Testis (tissue), 3 donors: ENCODE measurements around the gene ASTN1. TPM values are rescaled to one million over a fixed set of nuclear protein-coding genes. Genes with fewer than 3 reads are reported as not detected.

Experiments
- DNase-seq: peaks from one replicate; pipeline ENCODE4 v3.0.0-alpha.2; 2019
- H3K27ac ChIP-seq, 2 donors: fragments of 200-600 bp; sonication (generic); one replicate each; pipeline ENCODE4 v1.5.1; 2019
- H3K27me3 ChIP-seq: fragments of 200-600 bp; sonication (generic); one replicate; pipeline ENCODE4 v1.5.1; 2019
- H3K36me3 ChIP-seq: fragments of 200-600 bp; sonication (generic); one replicate; pipeline ENCODE4 v1.5.1; 2017; ENCODE audit warnings: low read depth; ENCODE audit errors: missing control alignments
- H3K4me1 ChIP-seq: fragments of 200-600 bp; sonication (generic); one replicate; pipeline ENCODE4 v1.5.1; 2019
- H3K4me3 ChIP-seq, 2 donors: fragments of 200-600 bp; sonication (generic); one replicate each; pipeline ENCODE4 v1.5.1; 2017 to 2019
- H3K9me3 ChIP-seq: fragments of 200-600 bp; sonication (generic); one replicate; pipeline ENCODE4 v1.5.1; 2017
- POLR2A ChIP-seq: fragments of 450-650 bp; IDR thresholded peaks from one replicate; pipeline ENCODE4 v1.6.1; 2017; ENCODE audit warnings: antibody characterized with exemption, mild to moderate bottlenecking, moderate library complexity
- WGBS, 2 donors: methylation state at CpG; one replicate each; pipeline ENCODE4 v1.1.5; 2018; 5-methylcytosine and 5-hydroxymethylcytosine counted together
- intact Hi-C: fragments of 100-400 bp; cut with DNase I; formaldehyde crosslinking; loops from one replicate; pipeline ENCODE4 v1.15.1; 2023; ENCODE audit warnings: low total_unique reads
- polyA plus RNA-seq: library from polyadenylated mRNA; stranded (reverse); fragments of 350-450 nt; fragmentation: Illumina TruSeq; extraction: RNeasy Lipid Tissue Mini Kit (QIAGEN cat#74804); gene quantifications from one replicate; pipeline ENCODE4 v1.2.3, GENCODE V29; 2014; ENCODE audit warnings: low read depth, low replicate concordance; ENCODE audit not compliant: insufficient read depth
- total RNA-seq, 2 donors: library from RNA; depleted of rRNA; stranded (reverse); fragments of >200 nt; gene quantifications; one replicate each; pipeline ENCODE4 v1.2.3, GENCODE V29; 2016
- TF ChIP-seq, protein P1 (sequence below), 3 experiments: fragments of 450-650 bp in 2 of 3; fragments of 200-600 bp in 1 of 3; sonication (generic) in 1 of 3; IDR thresholded peaks; one replicate each; pipeline ENCODE4 v1.5.1; 2016 to 2019; ENCODE audit warnings: antibody characterized with exemption in 3 of 3, mild to moderate bottlenecking in 2 of 3, moderate library complexity in 1 of 3

ASTN1 gene
- total and polyA plus RNA-seq, 3 donors from 2014 or later, result 1.2 to 2.7 (median 2.1) TPM

DNA sequence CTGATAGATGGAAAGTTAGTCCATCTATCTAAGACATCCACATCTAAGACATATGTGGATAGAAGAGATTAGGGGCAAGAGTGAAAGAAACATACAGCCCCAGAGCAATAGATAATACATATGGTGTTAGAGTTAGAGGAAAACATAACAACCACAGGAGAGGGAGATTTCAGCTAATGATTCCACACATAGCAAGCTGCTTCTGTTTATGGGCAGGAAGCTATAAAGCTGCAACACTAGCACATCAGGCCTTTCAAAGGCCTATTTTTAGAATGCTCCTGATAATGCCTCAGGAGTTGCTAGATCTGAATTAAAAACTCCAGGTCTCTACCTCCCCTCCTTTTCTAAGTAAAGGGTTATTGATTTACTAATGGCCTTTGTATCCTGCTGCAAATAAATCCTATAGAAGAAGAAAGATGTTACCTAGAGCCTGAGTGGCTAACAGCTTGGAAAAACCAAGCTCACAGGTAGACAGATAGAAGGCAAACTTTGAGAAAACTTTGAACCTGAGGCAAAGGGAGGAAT is 42.4 kb upstream of the ASTN1 start:
- TF ChIP-seq POLR2A, result no peak
- TF ChIP-seq, protein P1, sequence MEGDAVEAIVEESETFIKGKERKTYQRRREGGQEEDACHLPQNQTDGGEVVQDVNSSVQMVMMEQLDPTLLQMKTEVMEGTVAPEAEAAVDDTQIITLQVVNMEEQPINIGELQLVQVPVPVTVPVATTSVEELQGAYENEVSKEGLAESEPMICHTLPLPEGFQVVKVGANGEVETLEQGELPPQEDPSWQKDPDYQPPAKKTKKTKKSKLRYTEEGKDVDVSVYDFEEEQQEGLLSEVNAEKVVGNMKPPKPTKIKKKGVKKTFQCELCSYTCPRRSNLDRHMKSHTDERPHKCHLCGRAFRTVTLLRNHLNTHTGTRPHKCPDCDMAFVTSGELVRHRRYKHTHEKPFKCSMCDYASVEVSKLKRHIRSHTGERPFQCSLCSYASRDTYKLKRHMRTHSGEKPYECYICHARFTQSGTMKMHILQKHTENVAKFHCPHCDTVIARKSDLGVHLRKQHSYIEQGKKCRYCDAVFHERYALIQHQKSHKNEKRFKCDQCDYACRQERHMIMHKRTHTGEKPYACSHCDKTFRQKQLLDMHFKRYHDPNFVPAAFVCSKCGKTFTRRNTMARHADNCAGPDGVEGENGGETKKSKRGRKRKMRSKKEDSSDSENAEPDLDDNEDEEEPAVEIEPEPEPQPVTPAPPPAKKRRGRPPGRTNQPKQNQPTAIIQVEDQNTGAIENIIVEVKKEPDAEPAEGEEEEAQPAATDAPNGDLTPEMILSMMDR (IDR thresholded peaks at IDR 0.05), result no peak
- no peak for DNase-seq
- H3K36me3 ChIP-seq, result no peaks in the 10 kb centered on the region
- H3K9me3 ChIP-seq, result no peaks in the 10 kb centered on the region
- H3K27me3 ChIP-seq, result no peaks in the 10 kb centered on the region
- H3K4me3 ChIP-seq, result no peak overlapping the region
- no peak overlapping the region for H3K27ac ChIP-seq
- H3K4me1 ChIP-seq, result peaks cover 13% of the 10 kb centered on the region
- intact Hi-C loops, result no loop called here

- intact Hi-C loops, result no loop called here
- H3K27ac ChIP-seq, result no peak overlapping the region
- TF ChIP-seq, protein P1 (IDR thresholded peaks at IDR 0.05), result no peak
- TF ChIP-seq POLR2A, result no peak
- H3K9me3 ChIP-seq, result no peaks in the 10 kb centered on the region
- no peak overlapping the region for H3K4me3 ChIP-seq
- H3K27me3 ChIP-seq, result no peaks in the 10 kb centered on the region
- 77 to 91% methylated on average over 4 of the region's 4 CpGs for WGBS, 2 donors
- no peak for DNase-seq
- no peaks in the 10 kb centered on the region for H3K4me1 ChIP-seq
- H3K36me3 ChIP-seq, result no peaks in the 10 kb centered on the region
These were observed 35.8 kb upstream of the ASTN1 start for GRCh38 chr1:177200290-177200689.

GRCh38 chr1:177198243-177198642 is 33.7 kb upstream of the ASTN1 start:
- WGBS, 2 donors, result 90 to 93% methylated on average over 2 of the region's 2 CpGs
- intact Hi-C loops, result no loop called here

DNA sequence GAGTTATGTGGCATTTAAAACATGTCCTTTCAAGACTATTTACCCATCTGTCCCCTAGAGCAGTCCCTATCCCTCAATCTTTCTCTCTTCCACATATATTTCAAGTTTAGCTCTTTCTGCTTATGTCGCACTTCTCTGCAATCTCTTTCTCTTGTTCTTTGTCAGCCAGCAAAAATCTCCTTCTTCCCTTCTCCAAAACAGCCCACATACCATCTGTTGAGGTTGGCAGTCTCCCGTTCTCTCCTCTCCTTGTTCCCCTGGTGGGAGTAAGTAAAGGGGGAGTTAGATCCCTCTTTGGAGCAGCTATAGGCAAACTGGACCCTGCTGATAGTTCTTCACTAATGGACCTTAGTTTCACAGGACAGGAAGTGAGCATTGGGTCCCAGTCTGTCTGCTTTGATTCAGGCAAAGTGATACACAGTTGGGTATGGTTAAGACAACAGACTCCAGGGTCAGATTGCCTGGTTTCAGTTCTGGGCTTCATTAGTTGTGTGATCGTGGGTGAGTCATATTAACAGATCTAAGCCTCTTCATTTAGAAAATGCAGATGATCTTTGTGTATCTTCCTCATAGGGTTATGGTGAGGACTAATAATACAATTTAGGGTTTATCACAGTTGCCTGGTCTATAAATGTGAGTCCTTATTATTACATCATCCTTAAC is 25.9 kb upstream of the ASTN1 start:
- TF ChIP-seq, protein P1 (IDR thresholded peaks at IDR 0.05), result no peak
- TF ChIP-seq POLR2A, result no peak
- intact Hi-C loops, result no loop called here
- no peak for DNase-seq

More at GRCh38 chr1:177198243-177198642, 33.7 kb upstream of the ASTN1 start:
- no peak overlapping the region for H3K4me3 ChIP-seq
- H3K4me1 ChIP-seq, result no peaks in the 10 kb centered on the region
- H3K27me3 ChIP-seq, result no peaks in the 10 kb centered on the region
- DNase-seq, result no peak
- H3K27ac ChIP-seq, result no peak overlapping the region
- TF ChIP-seq POLR2A, result no peak
- TF ChIP-seq, protein P1 (IDR thresholded peaks at IDR 0.05), result no peak
- H3K9me3 ChIP-seq, result no peaks in the 10 kb centered on the region
- H3K36me3 ChIP-seq, result no peaks in the 10 kb centered on the region

DNA sequence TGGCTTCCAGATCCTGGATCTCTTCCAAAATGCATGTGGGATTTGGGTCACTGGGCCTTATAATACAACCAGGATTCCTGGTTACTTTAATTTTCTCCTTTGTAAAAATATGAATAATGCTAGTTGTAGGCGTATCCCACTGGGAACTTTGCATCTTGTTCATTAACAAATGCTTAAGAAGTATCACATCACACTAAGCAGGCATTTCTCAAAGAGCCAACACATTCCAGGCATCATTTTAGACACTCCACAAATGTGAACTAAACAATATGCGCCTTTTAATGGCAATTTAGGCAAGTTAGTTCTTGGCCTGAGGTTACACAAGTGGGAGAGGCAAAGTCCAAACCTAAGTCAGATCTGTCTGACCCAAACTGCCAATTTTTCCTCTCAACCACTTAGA is 22.1 kb upstream of the ASTN1 start:
- intact Hi-C loops, result no loop called here
- TF ChIP-seq, protein P1 (IDR thresholded peaks at IDR 0.05), result no peak
- TF ChIP-seq POLR2A, result no peak
- no peaks in the 10 kb centered on the region for H3K9me3 ChIP-seq
- no peaks in the 10 kb centered on the region for H3K36me3 ChIP-seq
- WGBS, 2 donors, result 94 to 100% methylated on average over 2 of the region's 2 CpGs
- H3K27me3 ChIP-seq, result no peaks in the 10 kb centered on the region
- no peak overlapping the region for H3K27ac ChIP-seq
- H3K4me3 ChIP-seq, result no peak overlapping the region
- no peak for DNase-seq
- no peaks in the 10 kb centered on the region for H3K4me1 ChIP-seq

More for the DNA sequence above, 25.9 kb upstream of the ASTN1 start:
- H3K4me1 ChIP-seq, result no peaks in the 10 kb centered on the region
- 71 to 75% methylated on average over 3 of the region's 3 CpGs for WGBS, 2 donors
- H3K27ac ChIP-seq, result no peak overlapping the region
- H3K4me3 ChIP-seq, result no peak overlapping the region
- no peaks in the 10 kb centered on the region for H3K36me3 ChIP-seq
- no peaks in the 10 kb centered on the region for H3K9me3 ChIP-seq
- no peaks in the 10 kb centered on the region for H3K27me3 ChIP-seq
